Measurements from ENCODE around the gene PUS1. TPM values are rescaled to one million over a fixed set of nuclear protein-coding genes. Genes with fewer than 3 reads are reported as not detected.
A peak's percentile ranks its signal among the peaks of the same experiment; 100 is the strongest.
"Not testable (repeated sequence)": the region's sequence is repeated elsewhere in the genome, so short reads cannot be mapped to it uniquely, and the experiment has no call there.

Gene PUS1
- total RNA-seq = 16.3 TPM

DNA sequence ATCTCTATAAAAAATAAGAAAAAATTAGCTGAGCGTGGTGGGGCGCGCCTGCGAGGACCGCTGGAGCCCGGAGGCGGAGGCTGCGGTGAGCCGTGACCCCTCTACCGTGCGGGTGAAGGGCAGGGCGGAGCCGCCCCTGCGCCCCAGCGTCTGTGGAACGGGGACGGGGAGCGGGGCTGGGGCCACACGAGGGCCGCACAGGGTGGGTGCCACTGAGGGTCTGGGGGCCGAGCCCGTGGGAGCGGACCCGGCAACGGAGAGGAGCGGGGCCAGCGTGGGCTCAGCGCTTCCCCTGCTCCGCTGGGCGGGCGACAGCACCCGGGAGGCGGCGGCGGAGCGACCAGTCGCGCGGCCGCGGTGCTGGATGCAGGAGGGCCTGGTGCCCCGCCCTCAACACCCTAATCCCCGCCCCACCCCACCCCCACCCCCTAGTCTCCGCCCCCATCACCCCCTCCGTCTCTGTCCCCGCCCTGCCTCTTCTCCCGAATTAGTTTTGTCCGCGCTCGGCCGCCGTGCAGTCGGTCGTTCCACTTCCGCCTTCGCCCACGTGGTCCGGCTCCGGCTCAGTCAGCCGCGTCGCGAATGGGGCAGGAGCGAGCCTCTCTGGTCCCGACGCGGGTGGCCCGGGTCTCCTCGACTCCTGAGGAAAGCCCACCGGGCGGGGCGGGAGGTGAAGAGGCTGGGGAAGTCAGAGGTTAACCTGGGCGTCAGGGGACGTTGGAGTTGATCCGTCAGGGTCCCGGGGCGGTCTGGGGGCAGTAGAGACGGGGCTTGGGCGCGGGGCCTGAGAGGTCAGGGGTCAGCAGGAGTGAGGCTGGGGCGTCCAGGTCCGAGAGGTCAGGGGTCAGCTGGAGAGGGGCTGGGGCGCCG lies at the start of gene PUS1:
TSS of gene PUS1 (plus strand) at position 566 of the 870 bp plus-strand sequence. CDS start 447 bp downstream, outside the sequence.
- peak; percentile 96 for DNase-seq (ENCODE audit: low spot score)
- intact Hi-C loops (cut with DNase I) = loop anchor here (1.0 kb wide), 1 partner anchor 21 kb away; no protein-coding TSS in a partner anchor
- ATAC-seq = peak; percentile 95

DNA sequence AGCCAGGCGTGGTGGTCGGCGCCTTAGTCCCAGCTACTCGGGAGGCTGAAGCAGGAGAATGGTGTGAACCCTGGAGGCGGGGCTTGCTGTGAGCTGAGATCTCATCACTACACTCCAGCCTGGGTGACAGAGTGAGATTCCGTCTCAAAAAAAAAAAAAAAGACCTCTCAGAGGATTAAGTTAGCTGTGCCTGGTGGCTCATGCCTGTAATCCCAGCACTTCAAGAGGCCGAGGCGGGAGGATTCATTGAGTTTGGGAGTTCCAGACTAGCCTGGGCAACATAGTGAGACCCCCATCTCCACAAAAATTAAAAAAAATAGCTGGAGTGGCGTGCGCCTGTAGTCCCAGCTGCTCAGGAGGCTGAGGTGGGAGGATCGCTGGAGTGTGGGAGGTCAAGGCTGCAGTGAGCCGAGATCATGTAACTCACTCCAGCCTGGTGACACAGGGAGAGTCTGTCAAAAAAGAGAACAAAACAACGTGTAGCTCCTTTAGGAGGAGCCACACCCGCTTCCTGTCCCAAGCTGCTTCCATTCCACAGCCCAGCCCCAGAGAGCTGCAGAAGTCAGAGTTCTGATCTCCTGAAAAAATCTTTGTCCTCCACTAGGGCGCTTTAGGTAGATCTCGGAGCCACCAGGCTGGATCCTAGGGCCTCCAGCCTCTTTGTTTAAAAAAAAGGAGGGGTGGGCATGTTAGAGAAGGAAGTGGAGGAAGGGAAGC lies 46.1 kb upstream of the PUS1 start:
- DNase-seq (ENCODE audit: low spot score) = no peak
- no peak for ATAC-seq
- intact Hi-C loops (cut with DNase I) = no loop called here

DNA sequence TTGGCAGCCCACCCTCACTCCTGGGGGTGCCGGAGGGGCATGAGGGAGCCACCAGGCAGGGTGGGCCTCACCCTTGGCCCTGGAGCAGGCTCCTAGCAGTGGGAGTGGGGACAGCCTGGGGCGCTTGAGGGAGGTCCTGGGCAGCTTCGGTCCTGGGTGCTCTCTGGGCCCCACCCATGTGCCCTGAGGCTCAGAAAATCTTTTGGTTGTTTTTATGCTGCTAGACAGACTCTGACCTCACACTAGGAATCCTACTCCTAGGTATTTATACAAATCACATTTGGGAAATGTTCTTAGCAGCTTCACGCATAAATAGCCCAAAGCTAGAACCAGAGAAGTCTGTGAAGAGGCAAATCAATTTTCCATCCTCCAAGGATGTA lies 45.6 kb upstream of the PUS1 start:
- DNase-seq (ENCODE audit: low spot score) = no peak
- ATAC-seq = no peak
- intact Hi-C loops (cut with DNase I) = no loop called here

DNA sequence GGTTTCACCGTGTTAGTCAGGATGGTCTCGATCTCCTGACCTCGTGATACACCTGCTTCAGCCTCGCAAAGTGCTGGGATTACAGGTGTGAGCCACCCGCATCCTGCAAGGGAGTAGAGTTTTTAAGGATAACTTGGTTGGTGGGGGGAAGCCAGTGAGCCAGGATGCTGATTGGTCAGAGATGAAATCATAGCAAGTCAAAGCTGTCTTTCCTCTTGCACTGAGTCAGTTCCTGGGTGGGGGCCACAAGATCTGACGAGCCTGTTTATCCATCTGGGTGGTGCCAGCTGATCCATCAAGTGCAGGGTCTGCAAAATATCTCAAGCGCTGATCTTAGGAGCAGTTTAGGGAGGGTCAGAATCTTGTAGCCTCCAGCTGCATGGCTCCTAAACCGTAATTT lies 44.0 kb upstream of the PUS1 start:
- DNase-seq (ENCODE audit: low spot score); intact Hi-C loops (cut with DNase I); ATAC-seq: not testable (repeated sequence)

DNA sequence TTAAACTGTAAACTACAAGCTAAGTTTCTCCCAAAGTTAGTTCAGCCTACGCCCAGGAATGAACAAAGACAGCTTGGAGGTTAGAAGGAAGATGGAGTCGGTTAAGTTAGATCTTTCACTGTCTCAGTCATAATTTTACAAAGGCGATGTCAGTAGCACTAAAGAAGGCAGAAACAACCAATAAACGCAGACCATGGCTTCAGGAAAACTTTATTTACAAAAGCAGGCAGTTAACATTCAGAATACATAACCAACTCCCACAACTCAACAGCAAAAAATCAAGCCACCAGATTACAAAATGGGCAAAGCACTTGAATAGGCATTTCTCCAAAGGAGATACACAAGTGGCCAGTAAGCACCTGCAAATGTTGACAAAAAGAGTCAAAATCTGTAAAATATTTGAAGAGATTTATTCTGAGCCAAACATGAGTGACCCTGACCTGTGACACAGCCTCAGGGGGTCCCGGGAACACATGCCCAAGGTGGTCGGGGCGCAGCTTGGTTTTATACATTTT lies 43.5 kb upstream of the PUS1 start:
- intact Hi-C loops (cut with DNase I) = no loop called here
- DNase-seq (ENCODE audit: low spot score) (no peak), ATAC-seq (no peak)

GRCh38 chr12:131891722-131892121 lies 37.4 kb upstream of the PUS1 start:
- intact Hi-C loops (cut with DNase I); ATAC-seq; DNase-seq (ENCODE audit: low spot score): not testable (repeated sequence)

DNA sequence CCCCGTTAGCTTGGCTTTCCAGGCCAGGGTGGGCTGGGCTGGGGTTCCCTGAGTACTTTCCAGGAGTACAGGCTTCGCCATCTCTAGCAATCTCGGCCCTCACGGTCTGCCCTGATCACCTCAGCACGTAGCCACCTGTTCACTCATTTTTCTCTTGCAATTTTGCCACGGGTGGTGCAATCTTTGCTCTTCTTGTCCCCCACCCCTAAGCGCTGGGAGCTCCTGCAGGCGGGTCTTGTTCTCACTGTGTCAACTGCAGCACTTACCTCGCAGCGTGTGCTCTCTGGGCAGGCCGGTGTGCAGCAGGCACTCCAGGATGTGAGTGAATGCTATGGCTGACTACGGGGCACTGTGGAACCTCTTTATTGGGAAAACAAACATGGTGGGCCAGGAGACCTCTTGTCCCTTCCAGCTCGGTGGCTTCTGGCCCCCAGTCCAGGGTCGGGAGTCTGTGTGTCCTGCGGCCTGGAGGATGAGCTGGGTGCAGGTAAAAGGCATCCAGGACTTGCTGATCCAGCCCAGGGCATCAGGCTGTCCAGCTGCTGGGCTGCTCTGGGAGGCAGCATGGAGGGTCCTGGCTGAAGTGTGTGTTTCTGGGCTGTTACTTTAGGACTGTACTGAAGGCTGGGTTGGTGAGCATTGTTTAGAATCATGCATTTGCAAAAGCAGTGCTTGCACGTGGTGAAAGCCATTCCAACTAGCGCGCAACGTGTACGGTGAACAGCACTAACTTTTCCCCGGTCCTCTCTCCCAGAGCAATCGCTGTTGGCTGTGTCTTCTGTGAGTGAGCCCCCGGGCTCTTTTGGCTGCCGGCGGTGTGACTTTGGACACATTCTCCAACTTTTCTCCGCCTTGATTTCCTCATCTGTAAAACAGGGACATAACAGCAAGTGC lies 36.1 kb upstream of the PUS1 start:
- intact Hi-C loops (cut with DNase I) = no loop called here
- DNase-seq (ENCODE audit: low spot score) = no peak

DNA sequence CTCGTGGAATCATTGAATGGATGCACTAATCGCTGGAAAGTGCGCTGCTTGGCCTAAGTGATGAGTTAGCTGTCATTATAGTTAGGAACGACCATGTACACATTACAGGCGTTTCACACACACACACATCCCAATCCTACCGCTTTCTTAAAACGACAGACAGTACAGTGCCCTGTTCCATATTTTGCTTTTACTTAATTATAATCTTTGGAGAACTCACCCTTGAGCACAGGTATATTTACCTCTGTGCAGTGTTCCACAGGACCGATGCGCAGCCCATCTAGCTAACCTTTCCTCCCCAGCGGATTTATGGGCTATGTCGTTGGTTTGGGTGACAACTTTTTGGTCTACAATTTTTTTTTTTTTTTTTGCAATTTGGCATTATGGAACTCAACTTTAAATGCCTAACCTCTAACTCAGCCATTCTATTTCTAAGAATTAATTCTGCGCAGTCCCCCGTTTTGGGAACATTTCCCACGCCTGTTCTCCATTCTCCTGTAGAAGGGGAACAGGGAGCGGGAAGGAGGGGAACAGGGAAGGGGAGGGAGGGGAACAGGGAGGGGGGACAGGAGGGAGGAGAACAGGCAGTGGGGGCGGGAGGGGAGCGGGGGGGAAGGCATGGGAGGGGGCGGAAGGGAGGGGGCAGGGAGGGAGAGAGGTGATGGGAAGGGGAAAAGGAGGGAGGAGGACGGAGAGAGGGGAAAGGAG lies 35.3 kb upstream of the PUS1 start:
- ATAC-seq (peak; percentile 14), DNase-seq (ENCODE audit: low spot score) (no peak)
- intact Hi-C loops (cut with DNase I) = no loop called here

More for the DNA sequence above, 36.1 kb upstream of the PUS1 start:
- no peak for ATAC-seq

DNA sequence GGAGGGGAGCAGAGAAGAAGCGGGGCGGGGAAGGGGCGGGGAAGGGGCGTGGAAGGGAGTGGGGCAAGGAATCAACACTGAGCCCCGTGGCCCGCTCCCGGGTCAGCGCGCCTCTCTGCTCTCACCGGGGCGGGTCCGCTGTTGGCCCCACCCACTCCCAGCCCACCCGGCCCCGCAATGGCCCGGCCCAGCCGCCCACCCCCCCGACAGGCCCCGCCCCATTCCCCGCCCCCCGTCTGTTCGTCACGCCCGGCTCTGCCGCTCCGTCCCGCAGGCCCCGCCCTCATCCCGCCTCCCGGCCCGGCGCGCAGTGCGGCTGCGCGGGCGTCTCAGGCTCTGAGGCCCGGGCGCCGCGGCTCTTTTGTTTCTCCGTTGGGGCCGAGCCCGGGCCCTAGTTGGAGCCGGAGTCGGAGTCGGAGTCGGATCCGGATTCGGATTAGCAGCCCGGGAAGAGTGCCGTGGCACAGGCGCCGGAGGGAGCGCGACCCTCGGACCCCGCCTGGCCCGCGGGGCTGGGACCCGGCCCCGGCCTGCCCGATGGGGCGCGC lies 34.7 kb upstream of the PUS1 start, which contains the start of gene ULK1:
TSS of gene ULK1 (plus strand) at position 310 of the 548 bp plus-strand sequence. CDS start 380 bp downstream, outside the sequence.
- intact Hi-C loops (cut with DNase I) = no loop called here
- DNase-seq (ENCODE audit: low spot score) (peak; percentile 97), ATAC-seq (peak; percentile 82)

GRCh38 chr12:131894981-131895639 lies 34.0 kb upstream of the PUS1 start:
- DNase-seq (ENCODE audit: low spot score) = no peak
- intact Hi-C loops (cut with DNase I) = no loop called here

DNA sequence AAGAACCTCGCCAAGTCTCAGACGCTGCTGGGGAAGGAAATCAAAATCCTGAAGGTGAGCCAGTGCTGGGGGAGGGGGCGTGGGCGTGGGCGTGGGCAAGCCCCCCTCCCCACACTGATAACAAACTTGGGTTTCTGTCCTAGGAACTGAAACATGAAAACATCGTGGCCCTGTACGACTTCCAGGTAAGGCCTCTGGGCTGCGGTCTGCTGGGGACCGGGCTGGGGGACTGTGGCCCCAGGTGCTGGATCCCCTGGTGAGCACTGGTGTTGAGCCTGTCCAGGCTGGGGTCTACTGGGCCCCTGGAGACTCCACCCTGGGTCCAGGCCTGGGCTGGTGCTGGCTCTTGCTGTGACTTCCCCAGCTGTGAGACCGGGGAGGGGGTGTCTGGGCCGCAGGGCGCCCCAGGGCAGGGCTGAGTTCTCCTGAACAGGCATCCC lies 33.4 kb upstream of the PUS1 start:
- intact Hi-C loops (cut with DNase I) = no loop called here
- DNase-seq (ENCODE audit: low spot score) (no peak), ATAC-seq (no peak)

More at GRCh38 chr12:131894981-131895639, 34.0 kb upstream of the PUS1 start:
- no peak for ATAC-seq

GRCh38 chr12:131896080-131896810 lies 32.8 kb upstream of the PUS1 start:
- intact Hi-C loops (cut with DNase I) = no loop called here
- DNase-seq (ENCODE audit: low spot score) (peak; percentile 94), ATAC-seq (peak; percentile 90)

DNA sequence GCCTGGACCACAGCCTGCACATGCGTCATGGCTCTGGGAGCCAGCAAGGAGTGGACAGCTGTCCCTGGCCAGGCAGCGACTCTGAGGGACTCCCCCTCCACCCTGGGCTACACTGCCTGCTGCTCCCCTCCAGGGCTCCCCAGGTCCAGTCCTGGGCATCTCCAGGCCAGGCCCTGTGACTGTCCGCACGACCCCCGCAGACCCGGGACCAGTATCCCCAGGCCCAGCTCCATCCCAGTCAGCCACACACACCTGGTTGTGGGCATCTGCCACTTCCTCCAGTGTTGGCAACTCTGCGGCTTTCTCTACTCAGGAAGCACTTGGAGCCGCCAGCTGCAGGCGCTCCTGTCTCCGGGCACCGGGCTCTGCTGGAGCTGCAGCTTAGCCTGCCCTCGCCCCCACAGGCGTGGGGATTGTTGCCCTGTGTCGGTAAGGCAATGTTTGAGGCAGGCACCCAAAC lies 32.2 kb upstream of the PUS1 start:
- ATAC-seq (no peak), DNase-seq (ENCODE audit: low spot score) (no peak)
- intact Hi-C loops (cut with DNase I) = no loop called here

GRCh38 chr12:131897276-131897675 lies 31.8 kb upstream of the PUS1 start:
- ATAC-seq (no peak), DNase-seq (ENCODE audit: low spot score) (no peak)
- intact Hi-C loops (cut with DNase I) = no loop called here

DNA sequence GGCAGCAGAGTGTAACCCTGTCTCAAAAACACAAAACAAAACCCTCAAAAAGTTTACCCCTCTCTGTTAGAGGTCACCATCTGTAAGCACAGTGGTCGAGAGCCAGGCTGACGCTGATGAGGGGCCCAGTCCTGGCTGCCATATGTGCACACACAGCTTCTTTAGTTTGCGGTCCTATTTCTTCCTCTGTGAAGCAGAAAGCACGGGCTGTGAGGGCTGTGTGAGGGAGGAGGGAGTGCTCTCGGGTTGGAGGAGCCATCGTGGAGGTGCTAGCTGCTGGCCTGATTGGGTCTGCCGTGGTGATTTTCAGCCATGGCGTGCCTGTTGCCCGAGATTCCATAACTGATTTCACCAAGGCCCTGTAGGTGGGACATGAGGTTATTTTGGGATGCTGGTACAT lies 31.2 kb upstream of the PUS1 start:
- ATAC-seq (no peak), DNase-seq (ENCODE audit: low spot score) (no peak)
- intact Hi-C loops (cut with DNase I) = no loop called here

DNA sequence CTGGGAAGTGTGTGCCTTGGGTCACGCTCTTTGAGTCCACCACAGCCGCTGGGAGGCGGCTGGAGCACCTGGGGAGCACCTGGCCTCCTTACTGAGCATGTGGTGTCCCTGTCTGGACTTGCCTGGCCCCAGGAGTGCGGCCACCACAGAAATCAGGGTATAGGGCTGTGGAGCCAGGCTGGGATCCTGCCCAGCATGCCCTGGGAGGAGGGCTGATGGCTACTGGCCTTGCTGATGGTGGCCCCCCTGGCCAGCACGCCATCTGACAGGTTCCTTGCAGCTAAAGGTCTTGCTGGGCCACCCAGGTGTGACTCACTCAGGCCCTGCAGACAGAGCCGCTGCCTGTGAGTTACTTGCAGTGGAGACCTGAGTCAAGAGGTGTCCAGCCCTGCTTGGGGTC lies 28.7 kb upstream of the PUS1 start:
- no peak for ATAC-seq
- intact Hi-C loops (cut with DNase I) = no loop called here
- DNase-seq (ENCODE audit: low spot score) = no peak

All from sciatic nerve (tissue), 2 donors.